IPS-18c (cell line): ENCODE results near the gene KCNIP4.

Source experiments
- H3K4me3 ChIP-seq: 2 replicates; pipeline ENCODE4 v1.7.0; 2013; ENCODE audit warnings: low read depth, mild to moderate bottlenecking, low read length, moderate library complexity; ENCODE audit not compliant: insufficient read depth
- H3K9me3 ChIP-seq: one replicate; pipeline ENCODE4 v1.6.1; 2013; ENCODE audit warnings: mild to moderate bottlenecking, low read length, moderate library complexity; ENCODE audit not compliant: control insufficient read depth, insufficient read depth

The KCNIP4 gene

DNA sequence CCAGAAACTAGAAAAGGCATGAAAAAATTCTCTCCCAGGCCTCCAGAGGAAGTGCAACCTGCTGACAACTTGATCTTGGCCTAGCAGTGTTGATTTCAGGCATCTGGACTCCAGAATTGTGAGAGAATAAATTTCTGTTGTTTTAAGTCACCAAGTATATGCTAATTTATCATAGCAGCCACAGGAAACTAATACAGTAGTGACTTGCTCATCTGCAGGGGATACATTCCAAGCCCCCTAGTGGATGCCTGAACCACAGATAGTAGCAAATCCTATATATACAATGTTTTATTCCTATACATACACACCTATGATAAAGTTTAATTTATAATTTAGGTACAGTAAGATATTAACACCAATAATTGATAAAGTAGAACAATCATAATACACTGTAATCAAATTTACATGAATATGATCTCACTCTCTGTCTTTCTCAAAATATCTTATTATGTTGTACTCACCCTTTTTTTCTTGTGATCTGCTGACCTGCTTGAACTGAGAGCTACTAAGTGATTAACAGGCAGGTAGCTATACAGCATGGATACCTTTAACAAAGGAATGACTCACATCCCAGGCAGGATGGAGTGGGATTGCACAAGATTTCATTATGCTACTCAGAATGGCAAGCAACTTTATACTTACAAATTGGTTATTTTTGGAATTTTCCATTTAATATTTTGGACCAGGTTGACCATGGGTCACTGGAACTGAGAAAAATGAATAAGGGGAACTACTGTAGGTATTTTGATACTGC, 501.1 kb downstream of the KCNIP4 start:
- no peaks in the 10 kb centered on the region for H3K9me3 ChIP-seq
- H3K4me3 ChIP-seq: no peak overlapping the region

DNA sequence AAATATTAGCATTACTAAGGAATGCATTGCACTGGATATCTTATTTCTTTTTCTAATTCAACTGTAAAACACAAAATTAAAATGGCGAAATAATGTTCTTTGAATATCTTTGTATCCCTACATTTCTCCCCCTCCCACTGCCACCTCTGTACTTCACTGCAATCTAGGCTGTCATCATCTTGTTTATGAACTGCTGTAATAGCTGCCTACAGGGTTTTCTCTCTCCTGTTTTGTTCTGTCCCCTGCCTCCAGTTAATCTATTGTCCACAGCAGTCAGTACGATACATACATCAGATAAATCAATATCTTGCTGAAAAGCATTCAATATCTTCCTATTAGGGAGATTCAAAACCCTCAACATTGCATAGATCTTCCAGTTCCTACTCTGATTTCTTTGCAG, 528.4 kb downstream of the KCNIP4 start:
- no peaks in the 10 kb centered on the region for H3K9me3 ChIP-seq
- H3K4me3 ChIP-seq: no peak overlapping the region

DNA sequence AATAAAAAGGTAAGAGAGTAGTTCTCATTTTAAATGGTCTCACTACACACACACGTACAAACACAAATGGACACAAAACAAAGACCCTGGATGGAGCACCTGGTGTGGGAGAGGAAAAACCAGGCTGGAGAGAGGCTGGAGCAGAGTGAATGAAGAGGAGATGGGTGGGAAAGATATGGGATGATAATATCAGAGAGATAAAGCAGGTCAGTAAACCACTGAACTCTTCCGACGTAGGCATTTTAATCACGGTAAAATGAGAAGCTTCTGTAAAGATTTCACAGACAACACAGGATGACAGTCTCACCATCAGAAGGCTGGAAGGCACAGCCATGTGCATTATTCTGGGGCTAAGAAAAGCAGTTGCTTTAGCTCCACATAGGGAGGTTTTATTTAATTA, 532.8 kb downstream of the KCNIP4 start:
- Histone ChIP-seq H3K9me3 (no peaks in the 10 kb centered on the region), H3K4me3 (no peak overlapping the region)

DNA sequence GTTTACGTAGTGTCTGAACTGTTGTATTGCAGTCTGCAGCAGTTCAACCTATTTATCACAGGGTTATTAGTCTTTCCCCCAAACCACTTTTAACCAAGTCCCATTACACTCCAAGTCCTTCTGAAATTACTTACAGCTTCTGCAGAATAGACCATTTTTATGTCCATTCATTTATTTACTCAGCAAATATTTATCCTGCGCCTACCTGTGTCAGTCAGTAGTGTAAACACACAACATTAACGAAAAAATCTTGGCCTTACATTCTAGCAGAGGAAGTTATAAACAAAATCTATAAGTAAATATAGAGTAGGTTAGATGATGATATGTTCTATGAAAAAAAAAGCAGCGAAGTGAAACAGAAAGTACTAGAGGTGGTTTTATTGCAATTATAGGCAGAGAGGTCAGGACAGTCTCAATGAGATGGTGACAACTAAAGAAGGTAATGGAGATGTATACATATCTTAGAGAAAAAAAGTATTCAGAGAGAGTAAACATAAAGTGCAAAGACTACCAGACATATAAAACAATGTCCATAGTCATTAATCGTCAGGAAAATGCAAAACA, 534.7 kb downstream of the KCNIP4 start:
- H3K4me3 ChIP-seq: no peak overlapping the region

DNA sequence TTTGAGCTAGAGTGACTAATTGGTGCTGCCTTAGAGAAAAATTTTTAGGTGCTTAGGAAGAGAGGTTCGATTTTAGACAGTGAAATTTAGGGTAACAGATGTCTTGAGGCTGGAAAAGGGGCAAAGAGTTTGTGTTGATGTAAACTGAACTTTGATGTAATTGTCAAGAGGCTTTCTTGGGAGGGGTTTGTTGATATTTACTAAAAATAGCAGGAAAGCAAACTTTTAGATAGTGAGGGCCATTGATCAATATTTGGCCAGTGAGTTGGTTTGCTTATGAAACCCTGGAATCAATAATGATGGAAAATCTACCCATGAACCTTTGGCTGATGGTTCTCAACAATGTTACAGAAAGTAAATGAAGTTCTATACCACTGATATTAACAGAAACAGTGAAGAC, 537.5 kb downstream of the KCNIP4 start:
- Histone ChIP-seq H3K4me3 (no peak overlapping the region), H3K9me3 (no peaks in the 10 kb centered on the region)

More for the DNA sequence above, 534.7 kb downstream of the KCNIP4 start:
- H3K9me3 ChIP-seq: no peaks in the 10 kb centered on the region

DNA sequence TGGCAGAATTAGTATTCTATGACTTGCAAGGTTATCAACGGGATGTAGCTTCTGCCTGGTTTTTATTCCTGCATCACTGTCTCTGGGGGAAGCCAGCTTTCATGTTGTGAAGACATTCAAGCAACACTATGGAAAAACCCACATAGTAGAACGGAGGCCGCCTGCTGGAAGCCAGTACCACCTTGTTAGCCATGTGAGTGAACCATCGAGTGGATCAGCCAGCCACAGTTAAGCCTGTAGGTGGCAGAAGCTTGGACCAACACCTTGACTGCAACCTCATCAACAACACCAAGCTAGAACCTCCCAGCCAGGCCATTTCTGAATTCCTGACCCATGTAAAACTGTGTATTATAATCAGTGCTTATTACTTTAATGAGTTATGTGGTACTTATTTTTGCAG, 538.2 kb downstream of the KCNIP4 start:
- Histone ChIP-seq H3K4me3 (no peak overlapping the region), H3K9me3 (no peaks in the 10 kb centered on the region)

DNA sequence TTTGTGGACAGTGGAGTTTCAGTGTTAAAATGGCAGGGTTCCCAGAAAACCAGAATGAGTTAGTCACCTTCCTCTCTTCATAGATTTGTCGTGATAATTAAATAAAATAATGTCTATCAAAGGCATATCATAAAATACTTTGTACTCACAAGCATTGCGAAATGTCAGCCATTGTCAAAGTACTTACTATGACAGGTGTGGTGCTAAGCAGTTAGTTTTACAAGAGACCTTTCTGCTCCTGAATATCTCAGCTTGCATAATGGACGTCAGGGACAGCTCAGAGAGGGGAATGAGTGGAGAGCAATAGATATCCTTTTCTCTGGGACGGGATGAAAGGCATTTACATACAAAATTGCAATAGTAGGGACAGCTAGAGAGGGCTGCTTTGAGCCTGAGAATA, 560.9 kb downstream of the KCNIP4 start:
- Histone ChIP-seq H3K9me3 (no peaks in the 10 kb centered on the region), H3K4me3 (no peak overlapping the region)

DNA sequence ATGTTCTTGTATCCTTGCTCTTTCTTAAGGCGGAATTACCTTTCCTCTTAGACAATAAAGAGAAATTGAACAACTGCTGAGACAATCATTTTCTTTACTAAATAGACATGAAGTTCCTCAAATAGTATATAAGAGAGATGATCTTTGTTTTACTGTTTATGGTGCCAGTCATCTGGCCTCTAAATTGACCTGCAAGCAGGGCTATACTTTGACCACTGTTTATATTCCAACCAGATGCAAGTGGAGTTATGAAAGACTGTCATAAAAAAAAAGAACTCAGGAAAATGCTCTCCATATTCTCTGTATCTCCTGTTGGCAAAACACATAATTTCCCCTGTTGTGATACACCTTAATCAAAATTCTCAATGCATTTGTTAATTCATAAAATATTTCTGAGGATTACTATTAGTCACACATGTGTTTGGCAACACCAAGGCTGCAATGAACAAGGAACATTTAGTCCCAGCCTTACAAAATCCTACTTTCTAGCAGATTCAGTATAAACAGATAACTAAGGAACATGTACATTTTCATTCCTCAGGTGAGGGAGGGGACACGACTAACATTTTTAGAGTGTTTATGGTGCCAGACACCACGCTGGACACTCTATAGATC, 562.3 kb downstream of the KCNIP4 start:
- H3K4me3 ChIP-seq: no peak overlapping the region
- no peaks in the 10 kb centered on the region for H3K9me3 ChIP-seq

DNA sequence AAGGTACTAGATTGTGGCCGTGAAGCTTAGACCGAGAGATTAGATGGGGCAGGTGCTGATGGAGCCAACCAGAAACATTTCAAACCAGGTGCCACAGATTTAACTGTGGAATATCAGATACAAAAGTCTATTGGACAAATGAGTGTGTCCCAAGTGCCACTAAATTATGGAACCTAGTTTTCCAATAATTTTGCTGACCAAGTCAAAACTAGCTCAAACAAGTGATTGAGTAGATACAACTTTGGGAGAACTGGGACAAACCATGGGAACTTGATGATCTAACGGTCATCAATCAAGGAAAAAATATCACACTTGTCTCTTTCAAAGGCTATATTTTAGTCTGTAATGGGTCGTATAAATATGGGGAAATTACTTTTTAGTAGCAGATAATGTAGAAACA, 562.9 kb downstream of the KCNIP4 start:
- Histone ChIP-seq H3K4me3 (no peak overlapping the region), H3K9me3 (no peaks in the 10 kb centered on the region)

DNA sequence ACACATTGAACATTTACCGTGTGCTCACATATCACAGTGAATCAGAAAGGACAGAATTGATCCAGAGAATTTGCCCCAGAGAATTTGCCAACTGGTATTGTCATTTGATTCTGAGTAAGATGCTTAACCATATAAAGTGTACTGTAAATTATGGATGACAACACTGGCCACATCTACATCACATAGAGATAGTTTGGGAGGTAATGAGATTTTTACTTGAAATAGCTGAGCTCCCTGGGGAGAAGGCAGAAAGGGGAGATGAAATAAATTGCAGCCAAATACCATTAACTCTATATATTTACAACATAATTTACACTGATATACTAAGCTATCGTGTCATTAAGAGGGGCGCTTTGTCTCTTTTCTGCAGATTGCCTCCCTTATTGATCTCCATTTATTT, 564.0 kb downstream of the KCNIP4 start:
- Histone ChIP-seq H3K4me3 (no peak overlapping the region), H3K9me3 (no peaks in the 10 kb centered on the region)

DNA sequence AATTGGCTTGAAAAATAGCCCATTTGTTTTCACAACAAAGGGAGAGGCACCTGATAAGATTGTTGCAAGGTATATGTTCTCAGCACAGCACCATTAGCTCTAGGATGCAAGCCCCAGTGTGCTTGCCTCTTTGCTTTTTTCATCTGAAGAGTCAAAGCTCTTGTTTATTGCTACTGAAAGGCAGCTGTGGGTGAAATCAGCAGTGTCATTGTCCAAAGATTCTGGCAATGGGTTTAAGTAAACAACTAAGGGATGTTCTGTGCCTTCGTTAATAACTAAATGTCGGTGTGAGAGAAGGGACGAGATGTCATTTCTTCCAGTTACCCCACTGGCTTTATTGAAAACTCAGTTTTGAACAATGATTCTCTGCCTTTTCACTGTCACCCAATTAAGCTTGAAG, 567.7 kb downstream of the KCNIP4 start:
- Histone ChIP-seq H3K9me3 (no peaks in the 10 kb centered on the region), H3K4me3 (no peak overlapping the region)

DNA sequence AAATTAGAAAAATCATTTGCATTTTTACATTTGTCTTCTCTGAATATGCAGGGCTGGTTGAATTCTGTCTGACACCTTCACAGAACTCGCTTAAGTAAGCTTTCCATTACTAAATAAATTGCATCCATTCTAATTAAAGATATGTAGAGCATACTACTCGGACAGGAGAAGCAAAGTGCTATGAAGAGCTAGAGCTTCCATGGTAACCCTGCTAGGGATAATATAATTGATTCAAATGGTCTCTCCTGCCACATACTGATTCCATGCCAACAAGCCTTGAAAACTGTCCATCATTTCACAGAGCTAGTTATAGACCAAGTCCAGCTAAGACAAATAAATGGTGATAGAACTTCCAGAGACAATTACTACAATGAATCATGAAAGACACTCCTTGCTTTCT, 571.5 kb downstream of the KCNIP4 start:
- no peak overlapping the region for H3K4me3 ChIP-seq
- no peaks in the 10 kb centered on the region for H3K9me3 ChIP-seq

DNA sequence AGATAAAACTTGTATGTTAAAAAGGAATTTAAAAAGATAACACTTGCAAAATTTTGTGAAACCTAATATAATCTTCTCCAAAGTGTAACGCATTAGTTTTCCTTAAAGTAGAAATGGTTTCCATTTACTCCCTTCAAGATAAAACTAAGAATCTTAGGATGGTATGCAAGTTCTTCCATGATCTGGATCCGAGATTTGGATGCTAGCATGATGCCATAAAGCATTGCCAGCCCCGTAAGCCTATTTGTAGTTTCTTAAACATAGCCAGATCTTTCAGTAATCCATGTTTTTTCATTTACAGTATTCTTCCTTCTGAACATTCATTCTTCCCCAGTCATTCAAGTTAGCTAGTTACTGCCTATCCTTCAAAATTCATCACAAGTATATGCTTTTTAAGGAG, 572.4 kb downstream of the KCNIP4 start:
- Histone ChIP-seq H3K4me3 (no peak overlapping the region), H3K9me3 (no peaks in the 10 kb centered on the region)

DNA sequence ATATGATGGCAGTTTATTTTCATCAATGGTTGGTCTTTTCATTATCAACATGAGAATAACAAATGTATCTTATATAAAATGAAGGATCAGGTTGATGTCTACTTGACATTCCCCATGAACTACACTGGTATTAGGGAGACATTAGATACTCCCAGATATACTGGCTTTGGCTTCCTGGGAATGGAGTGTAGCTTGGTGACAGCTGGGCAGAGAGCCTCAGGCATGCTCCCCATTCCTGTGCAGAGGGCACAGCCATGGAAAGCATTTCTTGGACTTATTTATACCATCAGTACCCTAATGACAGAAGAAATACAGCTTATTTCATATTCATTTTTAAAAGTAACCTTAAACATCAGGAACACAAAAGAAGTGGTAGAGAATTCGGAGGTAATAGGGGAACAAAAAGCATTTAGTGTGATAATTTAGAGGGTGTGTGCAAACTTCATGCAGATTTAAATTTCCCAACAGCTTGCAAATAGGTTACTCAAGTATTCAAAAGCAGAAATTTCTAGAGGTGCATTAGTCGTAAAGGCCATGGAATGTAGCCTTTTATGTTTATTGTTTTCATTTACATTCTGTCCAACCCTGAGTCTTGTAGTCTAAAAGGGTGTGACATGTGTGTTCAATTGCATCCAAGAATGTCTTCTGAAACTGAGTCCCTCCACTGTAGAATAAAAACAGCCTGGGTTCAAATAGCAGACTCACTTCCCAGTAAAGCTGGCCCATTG, 573.8 kb downstream of the KCNIP4 start:
- no peaks in the 10 kb centered on the region for H3K9me3 ChIP-seq
- H3K4me3 ChIP-seq: no peak overlapping the region

DNA sequence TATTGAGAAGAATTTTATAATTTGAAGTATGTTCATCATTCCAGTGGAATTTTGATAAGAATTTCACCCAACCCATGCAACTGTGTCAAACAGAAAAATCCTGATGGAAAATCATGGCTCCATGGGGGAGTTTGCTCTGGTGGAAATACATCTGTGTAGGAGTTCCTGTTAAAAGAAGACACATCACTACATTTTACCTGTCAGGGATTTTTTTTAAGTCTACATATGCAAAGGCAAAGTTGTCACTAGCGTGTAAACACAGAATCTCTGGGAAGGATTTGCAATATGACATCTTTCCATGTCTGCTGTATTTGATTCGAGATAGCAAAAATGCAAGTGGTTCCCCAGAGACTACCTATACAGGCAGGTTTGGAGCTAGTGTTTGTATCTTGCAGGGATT, 581.0 kb downstream of the KCNIP4 start:
- no peaks in the 10 kb centered on the region for H3K9me3 ChIP-seq
- H3K4me3 ChIP-seq: no peak overlapping the region

DNA sequence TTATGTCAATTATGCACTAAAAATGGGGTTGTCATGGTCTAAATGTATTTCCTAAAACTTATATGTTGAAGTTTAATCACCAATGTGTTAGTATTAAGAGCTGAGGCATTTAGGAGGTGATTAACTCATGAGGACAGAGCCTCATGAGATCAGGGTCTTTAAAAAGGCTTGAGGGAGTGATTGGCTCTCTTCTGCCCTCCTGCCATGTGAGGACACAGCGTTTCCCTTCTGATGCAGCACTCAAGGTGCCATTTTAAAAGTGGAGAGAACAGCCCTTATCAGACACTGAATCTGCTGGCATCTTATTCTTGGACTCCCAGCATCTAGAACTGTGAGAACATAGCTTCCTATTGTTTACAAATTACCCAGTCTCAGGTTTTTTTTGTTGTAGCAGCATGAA, 581.7 kb downstream of the KCNIP4 start:
- H3K9me3 ChIP-seq: no peaks in the 10 kb centered on the region
- H3K4me3 ChIP-seq: no peak overlapping the region

DNA sequence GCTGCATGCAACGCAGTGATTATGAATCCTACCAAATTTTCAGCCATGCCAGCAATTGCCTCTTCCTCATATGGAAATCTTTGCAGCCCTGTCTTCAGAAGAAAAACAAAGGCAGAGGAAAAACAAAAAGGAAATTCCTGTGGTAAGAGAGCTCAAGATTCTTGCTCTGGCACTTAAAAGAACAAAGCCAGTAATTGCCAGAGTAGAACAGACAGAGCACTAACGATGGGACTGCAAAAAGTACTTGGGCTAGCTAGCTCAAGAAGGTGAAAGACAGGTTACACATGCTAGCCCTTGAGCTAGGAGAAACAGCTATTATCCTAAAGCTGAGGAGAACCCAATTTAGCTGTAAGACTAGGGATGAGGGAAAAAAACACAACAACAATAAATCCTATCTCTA, 582.3 kb downstream of the KCNIP4 start:
- Histone ChIP-seq H3K9me3 (no peaks in the 10 kb centered on the region), H3K4me3 (no peak overlapping the region)

DNA sequence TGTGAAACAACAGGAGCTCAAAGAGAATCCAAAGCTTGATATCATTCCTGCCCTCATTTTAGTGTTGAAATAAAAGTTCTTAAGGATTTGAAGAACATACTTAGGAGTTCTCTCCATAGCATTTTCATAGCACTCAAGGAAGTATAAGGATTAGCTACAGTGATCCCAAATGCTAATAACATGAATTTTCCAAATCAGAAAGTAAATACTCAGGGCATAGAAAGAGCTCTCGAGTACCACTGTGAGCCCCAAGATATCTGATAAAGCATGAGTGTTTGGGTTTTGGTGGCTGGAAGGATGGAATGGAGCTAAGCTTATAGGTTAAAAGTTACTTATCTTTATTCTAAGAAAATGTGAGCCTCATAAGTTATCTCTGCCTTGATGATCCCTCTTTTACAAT, 584.9 kb downstream of the KCNIP4 start:
- Histone ChIP-seq H3K4me3 (no peak overlapping the region), H3K9me3 (no peaks in the 10 kb centered on the region)
